ENCODE data around the gene TAS1R3.
A peak's percentile ranks its signal among the peaks of the same experiment; 100 is the strongest.

The TAS1R3 gene

DNA sequence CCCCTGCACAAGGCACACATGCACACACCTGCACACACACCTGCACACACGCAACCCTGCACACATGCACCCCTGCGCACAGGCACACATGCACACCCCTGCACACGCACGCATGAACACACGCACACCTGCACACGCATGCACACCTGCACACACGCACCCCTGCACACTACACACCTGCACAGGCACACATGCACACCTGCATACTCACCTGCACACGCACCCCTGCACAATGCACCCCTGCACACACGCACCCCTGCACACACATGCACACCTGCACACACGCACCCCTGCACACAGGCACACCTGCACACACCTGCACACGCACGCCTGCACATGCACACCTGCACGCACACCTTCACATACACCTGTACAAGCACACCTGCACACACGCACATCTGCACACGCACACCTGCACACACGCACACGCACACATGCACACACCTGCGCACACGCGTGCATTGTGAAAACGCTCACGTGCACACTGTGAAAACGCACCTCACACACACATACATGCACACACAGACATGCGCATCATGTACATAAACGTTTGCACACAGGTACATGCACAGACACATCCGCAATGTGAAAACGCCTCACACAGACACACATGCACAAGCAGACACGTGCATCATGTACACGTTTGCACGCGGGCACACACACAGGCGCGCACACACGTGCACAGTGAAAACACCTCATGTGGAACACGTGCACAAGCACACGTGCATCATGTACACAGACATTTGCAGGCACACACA is 9.9 kb downstream of the TAS1R3 start:
- no peak for DNase-seq

DNA sequence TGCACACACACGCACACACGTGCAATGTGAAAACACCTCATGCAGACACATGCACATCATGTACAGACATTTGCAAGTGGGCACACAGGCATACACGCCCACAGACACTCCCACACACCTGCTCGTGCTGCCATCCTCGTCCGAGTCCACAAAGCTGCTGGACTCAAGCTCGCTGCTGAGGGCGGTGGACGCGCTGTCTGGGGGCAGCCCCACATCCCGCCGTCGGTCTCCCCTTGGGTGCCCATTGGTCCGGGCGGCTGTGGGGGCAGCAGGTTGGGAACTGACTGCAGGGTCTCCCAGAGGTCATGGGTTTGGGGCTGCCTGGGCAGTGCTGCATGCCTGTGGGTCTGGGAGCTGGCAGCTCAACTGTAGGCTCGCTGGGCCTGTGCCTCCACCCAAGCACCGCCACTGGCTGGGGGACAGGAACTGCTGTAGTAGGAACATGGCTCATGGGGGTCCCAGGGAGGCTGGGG is 10.5 kb downstream of the TAS1R3 start:
- no peak for DNase-seq

DNA sequence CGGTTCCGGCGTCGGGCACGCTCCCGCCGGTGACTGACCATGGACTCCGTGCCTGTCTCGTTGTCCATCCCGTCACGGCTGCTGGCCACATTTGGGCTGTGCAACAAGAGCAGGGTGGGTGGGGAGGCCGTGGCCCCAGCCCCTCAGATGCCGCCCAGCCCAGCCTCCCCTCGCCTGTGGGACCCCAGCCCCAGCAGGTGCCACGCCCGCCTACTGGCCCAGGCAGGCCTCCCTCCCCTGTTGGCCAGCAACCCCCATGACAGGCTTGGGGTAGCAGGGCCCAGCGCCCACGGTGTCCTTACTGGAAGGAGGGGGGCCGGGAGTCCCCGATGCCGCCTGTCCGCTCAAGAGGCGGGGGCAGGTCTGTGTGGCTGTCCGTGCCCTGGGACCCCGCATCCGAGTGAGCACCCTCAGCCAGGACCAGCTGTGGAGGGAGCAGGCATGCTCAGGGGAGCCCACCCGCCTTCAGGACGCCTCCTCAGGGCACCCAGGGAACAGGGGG is 11.0 kb downstream of the TAS1R3 start:
- DNase-seq, result no peak

DNA sequence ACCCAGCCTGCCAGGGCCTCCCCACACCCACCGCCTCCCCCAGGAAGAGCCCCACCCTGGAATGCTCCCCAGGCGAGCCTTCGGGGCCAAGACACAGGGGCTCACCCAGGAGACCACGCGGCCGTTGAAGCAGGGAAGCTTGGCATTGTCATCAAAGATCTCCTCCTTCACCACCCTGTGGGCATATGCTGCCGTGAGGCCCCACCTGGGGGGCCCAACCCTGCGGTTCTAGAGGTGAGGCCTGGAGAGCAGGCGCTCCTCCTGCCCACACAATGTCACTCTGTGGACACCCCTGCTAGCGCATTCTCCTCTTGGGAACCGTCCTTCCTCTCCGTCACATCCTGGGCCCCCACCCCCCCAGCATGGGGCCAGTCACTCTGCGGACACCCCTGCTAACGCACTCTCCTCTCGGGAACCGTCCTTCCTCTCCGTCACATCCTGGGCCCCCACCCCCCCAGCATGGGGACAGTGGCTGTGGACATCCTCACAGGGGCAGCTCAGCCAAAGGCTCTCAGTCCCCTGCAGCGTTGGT is 11.6 kb downstream of the TAS1R3 start:
- DNase-seq, result no peak

DNA sequence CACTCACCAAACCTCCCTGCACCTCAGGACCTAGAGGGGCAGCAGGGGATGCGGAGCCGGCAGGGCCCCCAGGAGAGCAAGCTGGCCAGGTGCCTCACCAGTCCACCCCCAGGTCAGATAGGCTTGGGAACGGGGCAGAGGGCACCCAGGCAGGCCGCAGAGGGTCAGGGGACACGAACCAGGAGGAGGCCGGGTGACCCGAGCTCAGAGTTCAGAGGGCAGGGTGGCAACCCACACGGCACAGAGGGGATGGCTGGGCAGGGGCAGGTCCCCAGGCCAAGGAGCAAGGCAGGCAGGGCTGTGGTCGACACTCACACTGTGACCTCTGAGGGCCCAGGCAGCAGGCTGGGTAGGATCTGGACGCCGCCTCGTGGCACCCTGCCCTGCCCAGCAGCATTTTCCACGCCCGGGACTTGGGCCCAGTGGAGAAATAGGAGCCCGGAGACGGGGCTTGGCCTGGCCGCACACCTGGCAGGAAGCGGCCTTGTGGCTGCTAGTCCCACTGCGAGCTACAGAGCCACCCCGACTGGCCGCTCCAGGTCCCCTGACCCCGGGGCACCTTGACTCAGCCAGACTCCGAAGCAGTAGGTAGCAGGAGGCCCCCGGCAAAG is 12.8 kb downstream of the TAS1R3 start:
- no peak for DNase-seq

DNA sequence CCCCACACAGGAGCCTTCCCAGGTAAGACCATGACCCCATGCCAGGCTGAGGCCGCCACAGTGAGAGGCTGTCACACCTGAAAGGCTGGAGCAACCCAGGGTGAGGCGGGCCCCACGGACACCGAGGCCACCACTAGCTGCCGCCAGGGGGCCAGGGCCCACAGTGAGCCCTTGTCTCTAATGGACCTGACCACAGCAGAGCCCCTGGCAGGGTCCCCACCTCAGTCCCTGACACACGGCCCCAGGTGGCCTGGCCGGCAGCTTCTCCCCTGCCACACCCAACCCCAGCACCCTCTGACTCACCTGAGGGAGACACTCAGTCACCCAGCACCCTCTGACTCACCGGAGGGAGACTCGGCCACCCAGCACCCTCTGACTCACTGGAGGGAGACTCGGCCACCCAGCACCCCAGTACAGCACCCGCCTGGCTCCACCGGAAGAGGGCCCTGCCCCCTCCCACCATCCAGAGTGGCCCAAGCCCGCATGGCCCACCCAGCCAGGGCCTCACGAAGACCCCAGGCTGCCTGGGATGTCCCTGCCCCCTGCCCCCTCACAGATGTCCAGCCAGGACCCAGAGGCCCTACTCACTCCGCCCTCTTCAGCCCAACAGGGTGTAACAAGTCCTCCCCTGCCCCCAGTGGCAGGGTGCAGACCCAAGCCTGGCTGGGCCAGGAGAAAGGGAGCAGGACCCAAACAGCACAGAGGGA is 13.7 kb downstream of the TAS1R3 start:
- peak; percentile 47 for DNase-seq

DNA sequence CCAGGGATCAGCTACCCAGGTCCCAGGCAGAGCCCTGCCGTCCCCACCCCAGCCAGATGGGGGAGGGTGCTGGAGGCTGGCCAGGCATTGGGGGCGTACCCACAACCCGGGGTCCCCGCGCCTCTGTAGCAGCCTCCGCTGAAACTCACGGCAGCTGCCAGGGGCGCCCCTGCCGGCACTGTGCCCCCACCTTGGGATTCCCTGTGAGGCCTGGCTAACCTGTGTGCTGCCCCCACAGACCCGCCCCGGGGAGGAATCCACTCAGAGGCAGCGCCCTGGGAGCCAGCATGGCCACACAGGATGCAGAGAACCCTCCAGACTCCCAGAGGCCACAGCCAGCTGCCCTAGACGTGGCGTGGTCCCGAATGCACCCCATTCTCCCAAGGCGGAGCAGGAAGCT is 14.3 kb downstream of the TAS1R3 start:
- no peak for DNase-seq

DNA sequence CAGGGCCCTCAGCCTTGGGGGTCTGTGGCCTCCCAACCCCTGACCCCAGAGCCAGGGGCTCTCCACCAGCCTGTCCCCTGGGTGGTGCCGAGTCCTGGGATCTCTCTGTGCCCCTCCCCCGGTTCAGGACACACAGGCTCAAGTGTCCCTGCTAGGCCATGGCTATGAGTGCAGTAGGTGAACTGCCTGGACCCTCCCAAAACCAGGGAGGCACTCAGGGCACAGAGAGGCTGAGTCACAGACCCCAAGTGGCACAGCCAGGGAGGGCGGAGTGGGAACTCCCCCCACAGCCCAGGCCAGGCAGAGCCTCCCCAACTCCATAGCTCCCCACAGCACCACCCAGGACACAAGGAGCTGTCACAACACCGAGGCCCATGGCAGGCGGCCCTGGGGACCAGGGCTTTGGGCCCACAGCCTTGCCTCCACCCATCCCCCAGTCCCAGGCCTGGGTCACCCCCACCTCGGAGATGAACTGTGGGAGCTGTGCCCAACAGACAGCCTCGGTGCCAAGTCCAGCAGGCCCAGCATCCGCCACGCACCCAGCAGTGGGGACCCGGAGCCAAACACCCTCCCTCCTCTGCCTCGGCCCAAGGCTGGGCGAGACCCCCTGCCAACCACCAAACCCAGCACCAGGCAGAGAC is 14.9 kb downstream of the TAS1R3 start:
- no peak for DNase-seq

DNA sequence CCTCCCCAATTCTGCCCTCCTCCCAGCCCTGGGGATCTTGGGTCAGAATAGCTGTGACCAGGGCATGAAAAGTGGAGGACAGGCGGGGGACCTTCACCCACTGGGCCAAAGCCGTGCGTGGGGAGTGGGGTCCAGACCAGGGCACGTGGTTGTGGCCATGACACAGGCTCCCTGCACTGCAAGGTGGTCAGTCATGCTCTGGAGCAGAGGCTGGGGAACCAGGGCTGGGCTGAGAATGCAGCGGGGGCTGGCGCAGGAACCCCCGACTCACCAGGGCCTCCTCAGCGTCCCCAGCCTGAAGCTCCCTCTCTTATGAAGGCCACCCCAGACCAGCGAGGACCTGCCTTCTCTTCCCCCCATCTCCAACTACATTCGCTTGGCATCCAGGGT is 15.4 kb downstream of the TAS1R3 start:
- DNase-seq, result no peak

DNA sequence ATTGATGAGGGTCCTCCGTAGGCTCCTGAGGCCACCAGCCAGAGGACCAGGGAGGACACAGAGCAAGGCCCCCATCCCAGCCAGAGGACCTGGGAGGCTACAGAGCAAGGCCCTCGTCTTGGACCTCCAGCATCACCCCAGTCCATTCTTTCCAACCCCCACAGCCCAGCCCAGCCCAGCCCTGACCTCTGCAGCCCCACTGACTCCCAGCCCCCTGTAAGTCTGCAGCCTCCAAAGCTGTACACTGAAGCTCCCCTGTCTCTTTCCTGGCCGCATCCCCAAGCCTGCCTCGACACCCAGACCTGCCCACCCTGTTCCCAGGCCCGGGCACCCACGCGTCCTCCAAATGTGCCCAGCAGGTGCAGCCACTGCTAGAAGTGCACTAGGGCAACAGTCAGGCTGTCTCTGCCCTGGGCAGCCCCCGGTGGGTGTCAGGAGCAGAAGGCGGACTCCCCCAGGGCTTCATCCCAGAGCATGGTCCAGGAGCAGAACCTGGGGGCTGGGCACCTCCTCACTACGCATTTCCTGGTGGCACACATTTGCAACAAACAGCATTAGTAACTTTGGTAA is 16.0 kb downstream of the TAS1R3 start:
- no peak for DNase-seq

DNA sequence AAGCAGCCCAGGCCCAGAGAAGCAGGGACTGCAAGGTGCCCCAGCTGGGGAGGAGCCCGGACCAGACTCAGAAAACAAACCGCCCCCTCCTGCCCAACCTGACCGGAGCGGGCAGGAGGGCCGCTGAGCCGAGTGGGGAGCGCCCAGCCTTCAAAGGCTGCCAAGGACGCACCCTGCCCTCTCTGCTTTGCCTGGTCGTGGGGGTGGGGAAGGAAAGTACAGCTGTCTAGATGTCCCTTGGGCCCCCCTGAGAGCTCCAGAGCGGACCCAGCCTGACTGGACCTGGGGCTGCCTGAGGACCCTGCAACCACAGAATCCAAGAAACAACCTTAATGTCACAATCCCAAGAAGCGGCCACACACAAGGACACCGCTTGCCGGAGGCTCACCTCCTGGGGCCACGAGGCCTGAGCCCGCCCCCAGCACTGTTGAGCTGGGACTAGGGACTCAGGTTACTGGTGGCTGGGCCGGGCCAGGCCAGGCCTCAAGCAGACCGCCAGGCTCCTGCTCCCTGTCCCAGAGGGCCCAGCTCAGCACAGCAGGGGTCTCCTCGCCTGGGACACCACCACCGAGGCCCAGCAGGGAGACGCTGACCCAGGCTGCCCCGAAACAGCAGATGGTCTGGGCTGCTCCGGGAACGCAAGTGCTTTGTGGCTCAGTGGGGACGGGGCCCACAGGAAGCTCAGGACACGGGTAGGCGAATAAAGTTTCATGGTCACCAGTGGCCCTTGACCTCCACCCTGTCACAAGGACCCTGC is 16.8 kb downstream of the TAS1R3 start:
- no peak for DNase-seq

DNA sequence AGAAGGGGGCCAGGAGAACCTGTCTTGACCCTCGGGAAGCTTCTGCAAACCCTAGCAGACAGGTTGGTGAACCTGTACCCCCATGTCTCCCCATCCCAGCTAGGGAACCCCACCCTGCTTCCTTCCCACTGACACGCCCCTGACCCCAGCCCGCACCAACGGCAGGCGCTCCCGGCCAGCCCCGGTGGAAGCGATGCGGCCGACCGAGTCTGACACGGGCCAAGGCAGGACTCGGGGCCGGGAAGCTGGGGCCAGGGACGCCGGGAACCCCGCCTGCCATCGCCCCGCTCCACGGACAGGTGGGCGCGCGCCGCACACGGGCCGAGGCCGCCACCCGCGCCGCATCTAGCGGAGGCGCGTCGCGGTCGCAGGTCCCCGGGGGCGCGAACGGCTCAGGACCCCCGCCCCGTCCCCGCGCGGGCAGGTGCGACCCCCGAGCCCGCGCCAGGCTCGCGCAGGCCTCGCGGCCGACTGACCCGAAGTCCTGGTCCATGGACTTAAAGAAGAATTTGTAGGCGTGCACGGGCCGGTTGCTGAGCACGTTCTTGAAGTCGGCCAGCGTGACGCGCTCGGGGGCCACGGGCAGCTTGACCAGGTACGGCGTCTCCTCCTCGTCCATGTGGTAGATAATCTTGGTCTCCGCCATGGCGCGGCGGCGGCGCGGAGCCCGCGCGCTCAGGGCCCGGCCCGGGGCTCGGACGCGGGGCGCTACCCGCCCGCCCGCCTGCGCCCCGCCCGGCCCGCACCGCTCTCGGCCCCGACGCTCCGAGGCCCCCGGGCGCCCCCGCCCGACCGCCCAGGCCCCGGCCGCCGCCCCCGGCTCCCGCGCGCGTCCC is 17.6 kb downstream of the TAS1R3 start:
- DNase-seq, result no peak

DNA sequence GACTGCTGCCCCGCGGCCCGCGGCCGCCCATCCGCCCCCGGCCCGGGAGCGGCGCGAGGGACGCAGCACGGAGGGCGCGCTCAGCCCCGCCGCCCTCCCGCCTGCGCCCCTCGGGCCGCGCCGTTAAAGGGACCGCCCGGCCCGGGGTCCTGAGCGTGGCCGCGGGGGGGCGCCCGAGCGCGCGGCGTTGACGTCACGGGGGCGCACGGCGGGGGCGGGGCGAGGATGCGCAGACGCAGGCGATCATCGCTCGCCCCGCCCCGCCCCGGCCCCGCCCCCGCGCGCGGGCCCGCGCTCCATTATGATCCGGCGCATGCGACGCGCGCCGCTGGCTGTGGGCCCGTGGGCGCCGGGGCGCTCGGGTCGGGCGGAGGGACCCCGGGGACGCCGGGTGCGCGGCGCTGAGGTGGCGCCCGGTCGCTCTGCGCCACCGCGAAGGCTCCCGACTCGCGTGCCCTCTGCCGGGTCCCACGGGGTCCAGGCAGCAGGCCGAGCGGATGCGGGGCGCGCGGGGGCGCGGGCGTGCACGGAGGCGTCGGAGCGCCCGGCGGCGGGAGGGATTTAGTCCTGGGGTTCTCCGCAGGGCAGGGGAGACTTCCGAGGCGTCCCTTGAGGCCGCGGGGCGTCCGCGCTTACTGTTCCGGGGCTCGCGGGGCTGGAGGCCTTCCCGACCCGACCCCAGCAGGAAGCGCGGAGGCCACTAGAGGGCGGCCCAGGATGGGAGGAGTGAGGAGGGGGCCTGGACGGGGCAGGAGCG is 18.4 kb downstream of the TAS1R3 start, which contains the start of gene DVL1:
DVL1 (minus strand) TSS at position 163 of the 757 bp plus-strand sequence. CDS start 353 bp downstream, outside the sequence.
- peak; percentile 73 for DNase-seq

DNA sequence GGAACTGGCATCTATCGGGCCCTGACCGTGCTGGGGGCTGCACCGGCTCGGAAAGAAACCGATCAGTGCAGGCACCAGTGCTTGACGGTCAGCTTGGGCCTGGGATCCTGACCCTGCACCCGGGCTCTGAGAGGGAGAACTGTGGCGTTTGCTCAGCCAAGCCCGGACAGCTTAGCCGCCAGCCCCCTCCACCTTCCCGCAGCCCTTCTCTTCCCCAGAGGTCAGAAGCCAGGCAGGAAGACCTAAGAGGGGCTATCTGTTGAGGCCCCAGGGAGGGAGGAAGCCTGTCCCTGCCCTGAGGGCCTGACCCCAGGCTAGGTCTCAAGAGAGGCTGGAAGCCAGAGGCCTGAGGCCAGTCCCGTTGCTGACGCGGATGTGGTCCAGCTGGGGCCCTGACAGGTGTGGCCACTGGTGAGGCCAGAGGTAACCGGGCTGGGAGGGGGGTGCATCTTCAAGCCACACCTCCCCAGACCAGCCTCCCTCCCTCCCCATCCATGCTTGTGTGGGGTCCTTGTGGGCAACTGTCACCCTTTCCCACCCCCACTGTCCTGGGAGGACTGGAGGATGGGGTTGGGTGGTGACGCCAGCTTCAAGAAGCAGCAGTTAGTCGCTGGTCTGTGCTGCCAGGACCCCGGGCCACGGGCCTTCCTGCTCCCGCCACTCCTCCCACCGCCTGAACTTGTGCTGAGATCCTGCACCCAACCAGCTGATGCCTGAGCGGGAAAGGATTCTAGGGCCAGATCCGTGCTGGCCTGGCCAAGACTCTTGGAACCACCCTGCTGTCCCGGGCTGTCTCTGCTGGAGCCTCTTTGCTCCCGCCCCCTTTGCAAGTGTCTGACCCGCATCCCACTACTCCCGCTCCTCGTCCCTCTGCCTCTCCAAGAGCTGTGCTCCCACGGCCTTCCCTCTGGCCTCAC is 20.7 kb downstream of the TAS1R3 start:
- DNase-seq, result no peak

DNA sequence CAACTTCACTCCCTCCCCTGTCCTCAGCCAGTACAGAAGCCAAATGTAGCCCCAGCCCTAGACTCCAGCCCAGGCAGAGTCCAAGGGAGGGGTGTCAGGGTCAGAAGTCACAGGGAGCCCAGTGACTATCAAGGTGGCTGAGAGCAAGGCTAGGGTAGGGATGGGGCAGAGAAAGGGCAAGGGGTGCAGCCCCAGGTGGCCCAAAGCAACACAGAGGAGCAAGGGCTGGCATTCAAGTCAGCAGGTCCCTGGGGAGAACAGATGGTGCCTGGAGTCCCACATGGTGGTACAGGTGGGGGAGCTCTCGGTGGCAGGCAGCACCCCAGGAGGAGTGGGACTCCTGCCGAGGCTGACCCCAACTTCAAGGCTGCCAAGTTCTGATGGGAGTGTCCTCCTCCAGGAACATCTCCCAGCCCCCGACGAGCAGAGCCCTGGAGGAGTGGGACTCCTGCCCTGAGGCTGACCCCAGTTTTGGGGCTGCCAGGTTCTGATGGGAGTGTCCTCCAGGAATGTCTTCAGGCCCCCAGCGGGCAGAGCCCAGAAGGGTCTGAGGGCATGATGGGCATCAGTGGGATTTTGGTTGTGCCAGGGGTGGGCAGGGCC is 21.8 kb downstream of the TAS1R3 start:
- no peak for DNase-seq

DNA sequence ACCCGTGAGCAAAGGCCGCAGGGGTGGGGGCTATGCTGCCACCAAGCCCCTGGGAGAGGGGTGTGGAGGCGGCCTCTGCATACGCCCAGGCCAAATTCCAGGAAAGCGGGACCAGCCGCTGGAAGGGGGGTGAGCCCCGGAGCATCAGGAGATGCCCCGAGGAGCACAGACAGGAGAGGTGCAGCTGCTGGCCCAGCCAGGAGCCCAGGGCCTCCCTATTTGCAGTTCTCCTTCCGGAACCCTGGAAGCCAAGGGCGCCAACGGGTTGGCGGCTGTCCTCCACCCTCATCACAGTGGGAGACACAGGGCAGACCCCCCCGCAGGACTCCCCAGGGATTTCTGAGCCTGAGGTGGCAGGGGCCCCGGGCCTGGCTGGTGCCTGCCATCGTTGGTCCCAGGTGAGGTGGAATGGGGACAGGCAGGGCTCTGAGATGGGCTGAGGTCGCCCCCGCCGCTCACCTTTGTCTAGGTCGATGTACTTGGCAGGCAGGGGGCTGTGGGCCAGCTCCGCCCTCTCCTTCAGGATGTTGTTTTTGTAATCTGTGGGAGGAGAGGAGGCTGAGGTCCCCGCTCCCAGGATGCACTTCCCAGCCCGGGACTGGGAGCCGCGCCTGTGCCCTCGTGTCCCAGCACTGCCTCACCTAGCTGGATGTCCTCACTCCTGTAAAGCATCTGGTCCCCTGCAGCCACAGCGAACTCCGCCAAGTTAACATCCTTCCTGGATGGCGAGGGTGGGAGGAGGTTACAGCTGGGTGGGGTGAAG is 22.5 kb downstream of the TAS1R3 start:
- no peak for DNase-seq
